ENCODE results near the gene E2F6.

DNA sequence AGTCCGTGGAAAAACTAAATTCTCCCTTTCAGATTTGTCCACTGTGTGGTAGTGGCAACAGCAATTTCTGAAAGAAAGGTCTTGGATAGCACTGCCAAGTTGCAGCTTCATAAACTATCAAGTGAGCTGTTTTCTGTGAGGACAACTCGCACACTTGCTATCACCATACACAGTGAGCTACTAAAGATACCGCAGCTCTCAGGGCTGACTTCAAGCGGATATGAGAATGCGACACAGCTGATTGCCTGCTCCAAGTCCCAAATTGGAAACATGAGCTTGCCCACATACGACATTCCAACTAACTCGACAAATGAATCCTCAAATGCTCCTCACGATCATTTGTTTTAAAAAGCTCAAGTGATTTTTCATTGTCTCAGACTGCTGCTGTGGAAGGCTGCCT, 46.2 kb downstream of the E2F6 start:
- peak in 1 of 3 donors; percentile 41 for TF ChIP-seq POLR2AphosphoS5 (IDR thresholded peaks at IDR 0.05)
- TF ChIP-seq, protein P1, sequence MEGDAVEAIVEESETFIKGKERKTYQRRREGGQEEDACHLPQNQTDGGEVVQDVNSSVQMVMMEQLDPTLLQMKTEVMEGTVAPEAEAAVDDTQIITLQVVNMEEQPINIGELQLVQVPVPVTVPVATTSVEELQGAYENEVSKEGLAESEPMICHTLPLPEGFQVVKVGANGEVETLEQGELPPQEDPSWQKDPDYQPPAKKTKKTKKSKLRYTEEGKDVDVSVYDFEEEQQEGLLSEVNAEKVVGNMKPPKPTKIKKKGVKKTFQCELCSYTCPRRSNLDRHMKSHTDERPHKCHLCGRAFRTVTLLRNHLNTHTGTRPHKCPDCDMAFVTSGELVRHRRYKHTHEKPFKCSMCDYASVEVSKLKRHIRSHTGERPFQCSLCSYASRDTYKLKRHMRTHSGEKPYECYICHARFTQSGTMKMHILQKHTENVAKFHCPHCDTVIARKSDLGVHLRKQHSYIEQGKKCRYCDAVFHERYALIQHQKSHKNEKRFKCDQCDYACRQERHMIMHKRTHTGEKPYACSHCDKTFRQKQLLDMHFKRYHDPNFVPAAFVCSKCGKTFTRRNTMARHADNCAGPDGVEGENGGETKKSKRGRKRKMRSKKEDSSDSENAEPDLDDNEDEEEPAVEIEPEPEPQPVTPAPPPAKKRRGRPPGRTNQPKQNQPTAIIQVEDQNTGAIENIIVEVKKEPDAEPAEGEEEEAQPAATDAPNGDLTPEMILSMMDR (IDR thresholded peaks at IDR 0.05 in 8 of 11, conservative IDR thresholded peaks at IDR 0.05 in 3 of 11) = no peak
- no peak for TF ChIP-seq POLR2A (IDR thresholded peaks at IDR 0.05)

All from spleen (tissue), 7 donors.